Measurements from ENCODE around the gene AIRE.

The AIRE gene

DNA sequence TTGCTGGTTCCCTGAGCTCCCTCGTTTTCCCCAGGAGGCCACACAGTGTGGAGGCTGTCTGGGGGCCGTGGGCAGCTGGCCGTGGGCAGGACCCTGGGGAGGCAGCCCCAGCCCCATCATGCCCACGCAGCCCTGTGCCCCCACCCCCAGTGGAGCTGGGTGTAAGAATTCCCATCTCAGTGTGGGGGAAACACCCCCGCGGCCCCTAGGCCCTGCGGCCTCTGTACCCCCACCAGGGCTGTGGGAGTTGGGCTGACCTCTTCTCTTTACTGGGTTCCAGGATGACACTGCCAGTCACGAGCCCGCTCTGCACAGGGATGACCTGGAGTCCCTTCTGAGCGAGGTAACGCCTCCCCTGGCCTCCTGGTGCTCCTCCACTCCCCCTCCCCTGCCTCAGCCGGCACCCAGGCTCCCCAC, 10.4 kb downstream of the AIRE start:
- DNase-seq (ENCODE audit: low spot score) = no peak
- TF ChIP-seq, protein P1, sequence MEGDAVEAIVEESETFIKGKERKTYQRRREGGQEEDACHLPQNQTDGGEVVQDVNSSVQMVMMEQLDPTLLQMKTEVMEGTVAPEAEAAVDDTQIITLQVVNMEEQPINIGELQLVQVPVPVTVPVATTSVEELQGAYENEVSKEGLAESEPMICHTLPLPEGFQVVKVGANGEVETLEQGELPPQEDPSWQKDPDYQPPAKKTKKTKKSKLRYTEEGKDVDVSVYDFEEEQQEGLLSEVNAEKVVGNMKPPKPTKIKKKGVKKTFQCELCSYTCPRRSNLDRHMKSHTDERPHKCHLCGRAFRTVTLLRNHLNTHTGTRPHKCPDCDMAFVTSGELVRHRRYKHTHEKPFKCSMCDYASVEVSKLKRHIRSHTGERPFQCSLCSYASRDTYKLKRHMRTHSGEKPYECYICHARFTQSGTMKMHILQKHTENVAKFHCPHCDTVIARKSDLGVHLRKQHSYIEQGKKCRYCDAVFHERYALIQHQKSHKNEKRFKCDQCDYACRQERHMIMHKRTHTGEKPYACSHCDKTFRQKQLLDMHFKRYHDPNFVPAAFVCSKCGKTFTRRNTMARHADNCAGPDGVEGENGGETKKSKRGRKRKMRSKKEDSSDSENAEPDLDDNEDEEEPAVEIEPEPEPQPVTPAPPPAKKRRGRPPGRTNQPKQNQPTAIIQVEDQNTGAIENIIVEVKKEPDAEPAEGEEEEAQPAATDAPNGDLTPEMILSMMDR (IDR thresholded peaks at IDR 0.05; ENCODE audit: extremely low read depth, missing control alignments) = no peak

DNA sequence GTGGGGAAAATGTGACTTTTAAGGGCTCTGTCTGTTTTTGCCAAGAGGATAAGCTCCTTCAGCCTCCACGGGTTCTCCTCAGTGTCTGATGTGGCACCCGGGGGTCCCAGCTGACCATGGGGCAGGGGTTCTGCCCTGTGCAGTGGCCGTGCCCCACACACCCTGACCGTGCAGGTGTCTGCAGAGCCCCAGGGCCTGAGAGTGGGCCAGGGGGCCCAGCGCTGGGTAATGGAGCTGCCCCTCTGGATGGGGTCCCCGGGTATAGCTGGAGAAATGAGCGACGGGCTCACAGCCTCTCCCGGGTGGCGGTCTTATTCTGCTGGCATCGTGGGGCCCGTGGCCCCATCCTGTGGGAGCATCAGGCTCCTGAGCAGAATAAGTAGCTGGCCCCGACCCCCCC, 11.2 kb downstream of the AIRE start:
- TF ChIP-seq, protein P1 (IDR thresholded peaks at IDR 0.05; ENCODE audit: extremely low read depth, missing control alignments) = no peak
- no peak for DNase-seq (ENCODE audit: low spot score)

DNA sequence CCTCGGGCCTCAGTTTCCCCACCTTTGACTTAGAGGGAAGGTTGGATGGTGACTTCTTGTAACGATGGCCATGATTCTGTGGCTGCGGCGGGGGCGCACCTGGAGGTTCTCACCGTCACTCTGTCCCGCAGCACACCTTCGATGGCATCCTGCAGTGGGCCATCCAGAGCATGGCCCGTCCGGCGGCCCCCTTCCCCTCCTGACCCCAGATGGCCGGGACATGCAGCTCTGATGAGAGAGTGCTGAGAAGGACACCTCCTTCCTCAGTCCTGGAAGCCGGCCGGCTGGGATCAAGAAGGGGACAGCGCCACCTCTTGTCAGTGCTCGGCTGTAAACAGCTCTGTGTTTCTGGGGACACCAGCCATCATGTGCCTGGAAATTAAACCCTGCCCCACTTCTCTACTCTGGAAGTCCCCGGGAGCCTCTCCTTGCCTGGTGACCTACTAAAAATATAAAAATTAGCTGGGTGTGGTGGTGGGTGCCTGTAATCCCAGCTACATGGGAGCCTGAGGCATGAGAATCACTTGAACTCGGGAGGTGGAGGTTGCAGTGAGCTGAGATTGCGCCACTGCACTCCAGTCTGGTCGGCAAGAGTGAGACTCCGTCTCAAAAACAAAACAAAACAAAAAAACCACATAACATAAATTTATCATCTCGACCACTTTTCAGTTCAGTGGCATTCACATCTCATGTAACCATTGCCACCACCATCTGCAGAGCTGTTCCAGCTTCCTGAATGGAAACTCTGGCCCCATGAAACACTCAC, 12.0 kb downstream of the AIRE start:
- TF ChIP-seq, protein P1 (IDR thresholded peaks at IDR 0.05; ENCODE audit: extremely low read depth, missing control alignments) = peak; percentile 72
- peak; percentile 95 for DNase-seq (ENCODE audit: low spot score)

DNA sequence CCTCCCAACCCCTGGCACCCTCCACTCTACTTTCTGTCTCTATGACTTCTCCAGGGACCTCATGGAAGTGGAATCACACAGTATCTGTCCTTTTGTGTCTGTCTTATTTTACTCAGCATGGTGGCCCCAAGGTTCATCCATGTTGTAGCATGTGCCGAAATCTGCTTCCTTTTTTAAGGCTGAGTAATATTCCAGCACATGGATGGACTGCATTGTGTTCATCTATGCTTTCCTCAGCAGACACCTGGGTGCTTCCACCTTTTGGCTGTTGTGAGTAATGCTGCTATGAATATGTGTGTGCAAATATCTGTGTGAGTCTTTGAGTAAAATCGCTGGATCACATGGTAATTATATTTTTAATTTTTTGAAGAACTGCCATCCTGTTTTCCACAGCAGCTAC, 12.6 kb downstream of the AIRE start:
- no peak for DNase-seq (ENCODE audit: low spot score)
- TF ChIP-seq, protein P1 (IDR thresholded peaks at IDR 0.05; ENCODE audit: extremely low read depth, missing control alignments) = no peak

DNA sequence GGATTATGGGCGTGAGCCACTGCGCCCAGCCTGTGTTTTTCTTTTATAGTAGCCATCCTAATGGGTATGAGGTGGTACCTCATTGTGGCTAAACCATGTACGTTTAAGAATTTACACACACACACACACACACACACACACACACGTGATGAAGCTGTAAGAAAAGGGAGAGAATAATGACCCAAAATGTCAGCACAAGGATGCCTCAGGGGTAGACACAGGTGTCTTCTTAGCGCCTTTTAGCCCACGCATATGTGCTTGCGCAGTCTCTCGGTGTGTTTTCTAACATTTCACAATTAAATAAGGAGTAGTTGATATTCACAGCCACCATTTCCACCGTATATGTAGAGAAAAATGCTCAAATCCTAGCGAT, 13.4 kb downstream of the AIRE start:
- peak; percentile 77 for DNase-seq (ENCODE audit: low spot score)
- TF ChIP-seq, protein P1 (IDR thresholded peaks at IDR 0.05; ENCODE audit: extremely low read depth, missing control alignments) = no peak

DNA sequence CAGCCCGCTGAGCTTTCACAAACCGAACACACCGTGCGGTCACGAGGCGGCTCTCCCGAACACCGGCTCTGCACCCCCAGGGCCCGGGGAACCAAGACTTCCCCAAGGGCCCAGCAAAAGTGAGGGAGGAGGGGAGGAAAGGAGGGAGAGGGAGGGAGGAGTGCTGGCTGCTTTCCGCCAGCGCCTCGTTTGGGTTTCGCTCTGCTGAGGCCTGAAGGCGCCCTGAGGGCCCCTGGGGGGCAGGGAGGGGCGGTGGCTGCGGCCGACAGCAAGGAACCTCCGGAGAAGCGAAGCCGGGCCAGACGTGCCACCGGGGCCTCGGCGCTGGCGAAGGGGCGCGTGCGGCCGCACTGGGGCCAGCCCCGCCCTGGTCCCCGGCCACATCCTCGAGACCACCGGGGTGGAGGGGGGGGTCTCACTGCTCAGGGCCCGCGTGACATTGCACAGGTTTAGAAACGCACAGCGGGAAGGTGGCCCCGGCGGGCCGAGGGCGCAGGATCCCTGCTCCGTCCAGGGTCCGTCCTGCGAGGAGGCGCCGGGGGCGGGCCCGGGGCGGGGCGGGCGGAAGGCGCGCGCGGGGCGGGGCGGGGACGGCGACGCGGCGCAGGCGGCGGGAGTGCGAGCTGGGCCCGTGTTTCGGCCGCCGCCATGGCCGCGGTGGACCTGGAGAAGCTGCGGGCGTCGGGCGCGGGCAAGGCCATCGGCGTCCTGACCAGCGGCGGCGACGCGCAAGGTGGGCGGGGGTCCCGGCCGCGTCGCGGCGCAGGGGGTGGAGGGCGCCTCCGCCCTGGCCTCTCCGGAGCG, 14.0 kb downstream of the AIRE start, which contains the start of gene PFKL:
Gene PFKL, plus strand, starts transcription at position 596 of the 804 bp plus-strand sequence. Its CDS starts 53 bp downstream, at position 649.
- DNase-seq (ENCODE audit: low spot score) = peak; percentile 98
- TF ChIP-seq, protein P1 (IDR thresholded peaks at IDR 0.05; ENCODE audit: extremely low read depth, missing control alignments) = no peak
